K562 (cell line): Measurements from ENCODE around the gene AIMP2. TPM values are rescaled to one million over a fixed set of nuclear protein-coding genes. Genes with fewer than 3 reads are reported as not detected.

ENCODE experiments used
- ARNT ChIP-seq, 2 experiments: fragments of 450-650 bp; IDR thresholded peaks; 2 replicates each; pipeline ENCODE4 v1.6.1; 2016; ENCODE audit warnings: mild to moderate bottlenecking in 1 of 2
- ERF ChIP-seq: fragments of 450-650 bp; formaldehyde crosslinking; IDR thresholded peaks from 2 replicates; pipeline ENCODE4 v1.4.0; 2020; ENCODE audit warnings: mild to moderate bottlenecking, mixed read lengths
- KDM2B ChIP-seq: fragments of 250-450 bp; sonication (Bioruptor Pico); IDR thresholded peaks from 2 replicates; pipeline ENCODE4 v1.8.0; 2021; ENCODE audit warnings: mild to moderate bottlenecking, moderate library complexity
- RBM34 ChIP-seq: fragments of 200-400 bp; formaldehyde crosslinking; IDR thresholded peaks from 2 replicates; pipeline ENCODE4 v1.6.1; 2018; ENCODE audit warnings: low read length, borderline replicate concordance; ENCODE audit not compliant: insufficient read depth
- TCF3 ChIP-seq: sonication (generic); formaldehyde crosslinking; IDR thresholded peaks from 2 replicates; pipeline ENCODE4 v1.4.0; 2020; ENCODE audit warnings: mild to moderate bottlenecking, missing genetic modification reagents
- ZNF124 ChIP-seq: sonication (generic); formaldehyde crosslinking; IDR thresholded peaks from 2 replicates; pipeline ENCODE4 v1.8.1; 2022; ENCODE audit warnings: missing genetic modification reagents
- ZNF384 ChIP-seq: IDR thresholded peaks from 2 replicates; pipeline ENCODE4 v1.6.1; 2012; ENCODE audit warnings: low read depth, low read length, improper control_type of control experiment
- polyA plus RNA-seq, 8 experiments: library from polyadenylated mRNA; depleted of rRNA in 4 of 8; stranded (reverse) in 5 of 8; unstranded in 3 of 8; fragments of >200 nt; fragmentation: Nextera tagmentation in 2 of 8; fragmentation: Illumina TruSeq in 1 of 8; extraction: Ambion mirVana in 2 of 8; extraction: Trizol in 1 of 8; gene quantifications; 2 replicates each; pipeline versions ENCODE4 v1.2.1 to v1.2.3, GENCODE V29; 2011 to 2014; ENCODE audit warnings: inconsistent platforms in 1 of 8, missing spikeins in 1 of 8
- total RNA-seq, 7 experiments: library from RNA; depleted of rRNA in 6 of 7; stranded (reverse); fragments of >200 nt in 6 of 7; fragmentation: Illumina TruSeq in 2 of 7; extraction: Trizol in 2 of 7; gene quantifications; 2 replicates each; pipeline versions ENCODE4 v1.2.1 to v1.2.3, GENCODE V29; 2011 to 2021; ENCODE audit warnings: low replicate concordance in 1 of 7
- TF ChIP-seq, protein P1 (sequence below), 2 experiments: fragments of 450-650 bp; IDR thresholded peaks; 2 replicates each; pipeline ENCODE4 v1.6.1; 2016; ENCODE audit warnings: mild to moderate bottlenecking in 2 of 2, borderline replicate concordance in 1 of 2, low read depth in 1 of 2, moderate library complexity in 1 of 2
- TF ChIP-seq, protein P2 (sequence below): fragments of 450-650 bp; IDR thresholded peaks from 2 replicates; pipeline ENCODE4 v1.6.1; 2016; ENCODE audit warnings: mild to moderate bottlenecking
- TF ChIP-seq, protein P3 (sequence below): sonication (generic); formaldehyde crosslinking; IDR thresholded peaks from 2 replicates; pipeline ENCODE4 v1.9.0; 2022; ENCODE audit warnings: mild to moderate bottlenecking, missing genetic modification reagents
- TF ChIP-seq, protein P4 (sequence below), 2 experiments: fragments of 450-650 bp in 1 of 2; sonication (generic) in 1 of 2; formaldehyde crosslinking; conservative IDR thresholded peaks; 2 replicates each; pipeline versions ENCODE4 v1.4.0 to v1.8.1; 2020 to 2022; ENCODE audit warnings: mild to moderate bottlenecking in 1 of 2, missing genetic modification reagents in 1 of 2
- TF ChIP-seq, protein P5 (sequence below), 2 experiments: IDR thresholded peaks in 1 of 2; conservative IDR thresholded peaks in 1 of 2; 2 replicates each; pipeline ENCODE4 v1.6.1; 2016; ENCODE audit warnings: low read depth in 2 of 2, mild to moderate bottlenecking in 1 of 2, missing compliant biosample characterization in 1 of 2, missing genetic modification characterization in 1 of 2, moderate library complexity in 1 of 2

The AIMP2 gene
- total and polyA plus RNA-seq, 9 of the 15 experiments (the other 6 are each of a cell fraction or from before 2014, with no cell fraction given) = 47.5 to 84.9 (median 63.5) TPM

DNA sequence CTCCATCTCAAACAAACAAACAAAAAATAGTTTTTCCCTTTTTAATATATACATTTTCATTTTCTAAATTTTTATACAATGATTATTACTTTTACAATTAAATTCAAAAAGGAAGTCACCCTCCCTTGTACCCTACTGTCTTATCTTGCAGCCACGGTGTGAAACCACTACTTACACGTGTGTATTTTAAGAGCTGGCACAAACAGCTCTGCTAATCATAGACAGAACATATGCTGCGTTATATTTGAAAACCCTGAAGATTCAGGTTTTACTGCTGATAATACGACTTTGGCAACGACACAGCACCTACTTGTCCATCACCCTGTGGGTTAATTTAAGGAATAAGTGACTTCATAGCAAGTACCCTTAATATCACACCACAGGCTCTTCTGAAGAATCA, 23.1 kb downstream of the AIMP2 start (continued):
- TF ChIP-seq, protein P1, sequence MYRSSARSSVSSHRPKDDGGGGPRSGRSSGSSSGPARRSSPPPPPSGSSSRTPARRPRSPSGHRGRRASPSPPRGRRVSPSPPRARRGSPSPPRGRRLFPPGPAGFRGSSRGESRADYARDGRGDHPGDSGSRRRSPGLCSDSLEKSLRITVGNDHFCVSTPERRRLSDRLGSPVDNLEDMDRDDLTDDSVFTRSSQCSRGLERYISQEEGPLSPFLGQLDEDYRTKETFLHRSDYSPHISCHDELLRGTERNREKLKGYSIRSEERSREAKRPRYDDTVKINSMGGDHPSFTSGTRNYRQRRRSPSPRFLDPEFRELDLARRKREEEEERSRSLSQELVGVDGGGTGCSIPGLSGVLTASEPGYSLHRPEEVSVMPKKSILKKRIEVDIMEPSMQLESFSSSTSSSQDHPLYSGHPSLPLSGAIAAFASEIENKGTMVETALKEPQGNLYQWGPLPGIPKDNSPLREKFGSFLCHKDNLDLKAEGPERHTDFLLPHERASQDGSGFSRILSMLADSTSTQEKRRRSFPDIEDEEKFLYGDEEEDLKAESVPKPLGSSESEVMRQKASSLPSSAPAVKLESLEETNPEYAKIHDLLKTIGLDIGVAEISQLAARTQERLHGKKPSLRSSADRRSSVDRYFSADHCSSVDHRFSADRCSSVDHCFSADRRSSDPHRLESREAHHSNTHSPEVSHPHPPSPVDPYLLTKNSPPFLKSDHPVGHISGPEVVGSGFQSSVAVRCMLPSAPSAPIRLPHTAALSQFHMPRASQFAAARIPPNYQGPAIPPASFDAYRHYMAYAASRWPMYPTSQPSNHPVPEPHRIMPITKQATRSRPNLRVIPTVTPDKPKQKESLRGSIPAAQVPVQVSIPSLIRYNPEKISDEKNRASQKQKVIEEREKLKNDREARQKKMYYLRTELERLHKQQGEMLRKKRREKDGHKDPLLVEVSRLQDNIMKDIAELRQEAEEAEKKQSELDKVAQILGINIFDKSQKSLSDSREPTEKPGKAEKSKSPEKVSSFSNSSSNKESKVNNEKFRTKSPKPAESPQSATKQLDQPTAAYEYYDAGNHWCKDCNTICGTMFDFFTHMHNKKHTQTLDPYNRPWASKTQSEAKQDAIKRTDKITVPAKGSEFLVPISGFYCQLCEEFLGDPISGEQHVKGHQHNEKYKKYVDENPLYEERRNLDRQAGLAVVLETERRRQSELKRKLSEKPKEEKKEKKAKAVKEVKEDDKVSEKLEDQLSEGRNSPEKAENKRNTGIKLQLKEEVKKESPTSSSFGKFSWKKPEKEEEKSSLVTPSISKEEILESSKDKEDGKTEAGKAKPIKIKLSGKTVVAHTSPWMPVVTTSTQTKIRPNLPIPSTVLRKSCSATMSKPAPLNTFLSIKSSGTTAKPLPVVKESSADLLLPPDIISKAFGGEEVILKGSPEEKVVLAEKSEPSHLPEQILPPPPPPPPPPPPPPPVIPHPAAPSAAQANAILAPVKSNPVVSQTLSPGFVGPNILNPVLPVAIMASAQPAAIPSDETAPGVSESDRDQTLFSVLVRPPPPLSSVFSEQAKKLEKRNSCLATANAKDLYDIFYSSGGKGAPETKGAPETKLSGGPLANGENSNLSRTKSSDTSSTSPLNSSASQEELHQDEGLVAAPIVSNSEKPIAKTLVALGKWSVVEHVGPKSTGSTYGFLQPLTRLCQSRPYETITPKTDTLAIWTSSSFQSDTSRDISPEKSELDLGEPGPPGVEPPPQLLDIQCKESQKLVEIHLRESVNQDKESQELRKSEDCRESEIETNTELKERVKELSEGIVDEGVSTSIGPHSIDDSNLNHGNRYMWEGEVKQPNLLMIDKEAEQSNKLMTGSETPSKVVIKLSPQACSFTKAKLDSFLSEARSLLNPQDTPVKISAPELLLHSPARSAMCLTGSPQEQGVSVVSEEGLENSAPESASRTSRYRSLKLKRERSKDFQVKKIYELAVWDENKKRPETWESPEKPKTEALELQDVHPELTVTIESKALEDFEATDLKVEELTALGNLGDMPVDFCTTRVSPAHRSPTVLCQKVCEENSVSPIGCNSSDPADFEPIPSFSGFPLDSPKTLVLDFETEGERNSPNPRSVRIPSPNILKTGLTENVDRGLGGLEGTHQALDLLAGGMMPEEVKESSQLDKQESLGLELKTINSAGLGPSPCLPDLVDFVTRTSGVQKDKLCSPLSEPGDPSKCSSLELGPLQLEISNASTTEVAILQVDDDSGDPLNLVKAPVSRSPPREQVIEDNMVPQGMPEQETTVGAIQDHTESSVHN (IDR thresholded peaks at IDR 0.05; ENCODE audit: borderline replicate concordance in 1 of 2, low read depth in 1 of 2) = no peak
- TF ChIP-seq ERF (CRISPR knock-in tag) (no peak), ARNT (IDR thresholded peaks at IDR 0.05) (no peak), KDM2B (no peak), ZNF124 (CRISPR knock-in tag) (no peak), RBM34 (no peak), TCF3 (peak; percentile 86), ZNF384 (no peak)
- TF ChIP-seq, protein P2, sequence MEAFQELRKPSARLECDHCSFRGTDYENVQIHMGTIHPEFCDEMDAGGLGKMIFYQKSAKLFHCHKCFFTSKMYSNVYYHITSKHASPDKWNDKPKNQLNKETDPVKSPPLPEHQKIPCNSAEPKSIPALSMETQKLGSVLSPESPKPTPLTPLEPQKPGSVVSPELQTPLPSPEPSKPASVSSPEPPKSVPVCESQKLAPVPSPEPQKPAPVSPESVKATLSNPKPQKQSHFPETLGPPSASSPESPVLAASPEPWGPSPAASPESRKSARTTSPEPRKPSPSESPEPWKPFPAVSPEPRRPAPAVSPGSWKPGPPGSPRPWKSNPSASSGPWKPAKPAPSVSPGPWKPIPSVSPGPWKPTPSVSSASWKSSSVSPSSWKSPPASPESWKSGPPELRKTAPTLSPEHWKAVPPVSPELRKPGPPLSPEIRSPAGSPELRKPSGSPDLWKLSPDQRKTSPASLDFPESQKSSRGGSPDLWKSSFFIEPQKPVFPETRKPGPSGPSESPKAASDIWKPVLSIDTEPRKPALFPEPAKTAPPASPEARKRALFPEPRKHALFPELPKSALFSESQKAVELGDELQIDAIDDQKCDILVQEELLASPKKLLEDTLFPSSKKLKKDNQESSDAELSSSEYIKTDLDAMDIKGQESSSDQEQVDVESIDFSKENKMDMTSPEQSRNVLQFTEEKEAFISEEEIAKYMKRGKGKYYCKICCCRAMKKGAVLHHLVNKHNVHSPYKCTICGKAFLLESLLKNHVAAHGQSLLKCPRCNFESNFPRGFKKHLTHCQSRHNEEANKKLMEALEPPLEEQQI = no peak
- TF ChIP-seq, protein P3, sequence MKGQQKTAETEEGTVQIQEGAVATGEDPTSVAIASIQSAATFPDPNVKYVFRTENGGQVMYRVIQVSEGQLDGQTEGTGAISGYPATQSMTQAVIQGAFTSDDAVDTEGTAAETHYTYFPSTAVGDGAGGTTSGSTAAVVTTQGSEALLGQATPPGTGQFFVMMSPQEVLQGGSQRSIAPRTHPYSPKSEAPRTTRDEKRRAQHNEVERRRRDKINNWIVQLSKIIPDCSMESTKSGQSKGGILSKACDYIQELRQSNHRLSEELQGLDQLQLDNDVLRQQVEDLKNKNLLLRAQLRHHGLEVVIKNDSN = no peak
- TF ChIP-seq, protein P4, sequence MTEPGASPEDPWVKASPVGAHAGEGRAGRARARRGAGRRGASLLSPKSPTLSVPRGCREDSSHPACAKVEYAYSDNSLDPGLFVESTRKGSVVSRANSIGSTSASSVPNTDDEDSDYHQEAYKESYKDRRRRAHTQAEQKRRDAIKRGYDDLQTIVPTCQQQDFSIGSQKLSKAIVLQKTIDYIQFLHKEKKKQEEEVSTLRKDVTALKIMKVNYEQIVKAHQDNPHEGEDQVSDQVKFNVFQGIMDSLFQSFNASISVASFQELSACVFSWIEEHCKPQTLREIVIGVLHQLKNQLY (CRISPR knock-in tag; conservative IDR thresholded peaks at IDR 0.05) = no peak
- TF ChIP-seq, protein P5, sequence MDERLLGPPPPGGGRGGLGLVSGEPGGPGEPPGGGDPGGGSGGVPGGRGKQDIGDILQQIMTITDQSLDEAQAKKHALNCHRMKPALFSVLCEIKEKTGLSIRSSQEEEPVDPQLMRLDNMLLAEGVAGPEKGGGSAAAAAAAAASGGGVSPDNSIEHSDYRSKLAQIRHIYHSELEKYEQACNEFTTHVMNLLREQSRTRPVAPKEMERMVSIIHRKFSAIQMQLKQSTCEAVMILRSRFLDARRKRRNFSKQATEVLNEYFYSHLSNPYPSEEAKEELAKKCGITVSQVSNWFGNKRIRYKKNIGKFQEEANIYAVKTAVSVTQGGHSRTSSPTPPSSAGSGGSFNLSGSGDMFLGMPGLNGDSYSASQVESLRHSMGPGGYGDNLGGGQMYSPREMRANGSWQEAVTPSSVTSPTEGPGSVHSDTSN (CRISPR knock-in tag; IDR thresholded peaks at IDR 0.05; ENCODE audit: low read depth) = no peak
- TF ChIP-seq, protein P5 (tag; conservative IDR thresholded peaks at IDR 0.05; ENCODE audit: low read depth) = no peak
